ENCODE results near the gene SLC26A9.

DNA sequence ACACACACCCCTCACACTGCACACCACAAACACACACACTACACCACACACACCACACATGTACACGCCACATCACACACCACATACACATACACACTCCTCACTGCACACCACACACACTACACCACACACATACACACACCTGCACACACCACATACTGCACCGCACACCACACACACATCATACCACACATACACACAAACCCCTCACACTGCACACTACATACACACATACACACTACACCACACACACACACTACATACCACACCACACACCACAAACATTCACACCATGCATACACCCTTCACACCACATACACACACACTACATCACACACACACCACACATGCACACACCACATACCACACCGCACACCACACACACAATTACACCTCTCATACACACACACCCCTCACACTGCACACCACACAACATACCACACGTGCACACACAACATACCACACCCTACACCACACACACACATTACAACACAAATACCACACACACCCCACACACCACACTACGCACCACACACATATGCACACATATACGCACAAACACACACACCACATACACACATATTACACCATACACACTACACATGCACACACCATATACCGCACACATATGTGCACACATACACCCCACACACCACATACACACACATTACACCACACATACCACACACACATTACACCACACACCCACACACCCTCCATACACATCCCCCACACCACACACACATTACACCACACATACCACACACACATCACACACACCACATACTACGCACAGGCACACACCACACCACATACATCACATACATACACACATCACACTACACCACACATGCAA lies 30.3 kb upstream of the SLC26A9 start:
- TF ChIP-seq, protein P1, sequence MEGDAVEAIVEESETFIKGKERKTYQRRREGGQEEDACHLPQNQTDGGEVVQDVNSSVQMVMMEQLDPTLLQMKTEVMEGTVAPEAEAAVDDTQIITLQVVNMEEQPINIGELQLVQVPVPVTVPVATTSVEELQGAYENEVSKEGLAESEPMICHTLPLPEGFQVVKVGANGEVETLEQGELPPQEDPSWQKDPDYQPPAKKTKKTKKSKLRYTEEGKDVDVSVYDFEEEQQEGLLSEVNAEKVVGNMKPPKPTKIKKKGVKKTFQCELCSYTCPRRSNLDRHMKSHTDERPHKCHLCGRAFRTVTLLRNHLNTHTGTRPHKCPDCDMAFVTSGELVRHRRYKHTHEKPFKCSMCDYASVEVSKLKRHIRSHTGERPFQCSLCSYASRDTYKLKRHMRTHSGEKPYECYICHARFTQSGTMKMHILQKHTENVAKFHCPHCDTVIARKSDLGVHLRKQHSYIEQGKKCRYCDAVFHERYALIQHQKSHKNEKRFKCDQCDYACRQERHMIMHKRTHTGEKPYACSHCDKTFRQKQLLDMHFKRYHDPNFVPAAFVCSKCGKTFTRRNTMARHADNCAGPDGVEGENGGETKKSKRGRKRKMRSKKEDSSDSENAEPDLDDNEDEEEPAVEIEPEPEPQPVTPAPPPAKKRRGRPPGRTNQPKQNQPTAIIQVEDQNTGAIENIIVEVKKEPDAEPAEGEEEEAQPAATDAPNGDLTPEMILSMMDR (IDR thresholded peaks at IDR 0.05; ENCODE audit: borderline replicate concordance, extremely low read depth, low read length, poor library complexity, severe bottlenecking), result no peak
- no peak for TF ChIP-seq EZH2 (IDR thresholded peaks at IDR 0.05; ENCODE audit: borderline replicate concordance, low read depth, low read length, severe bottlenecking)

Measured in DND-41 (cell line).